ENCODE results near the gene IFT57. TPM values are rescaled to one million over a fixed set of nuclear protein-coding genes. Genes with fewer than 3 reads are reported as not detected.

IFT57 gene
- total and polyA plus RNA-seq, 7 experiments from 2014 or later, result 18.0 to 48.1 (median 27.4) TPM

Other genes with a start within 250 kb of the IFT57 start
- 100 to 1,000 TPM; 130 to 232 (median 136) TPM for gene CD47, start 131.4 kb downstream of the IFT57 start, total RNA-seq
- 100 to 1,000 TPM; 171 to 186 TPM for gene CD47, start 131.4 kb downstream of the IFT57 start, polyA plus RNA-seq
- gene HHLA2, start 74.1 kb upstream of the IFT57 start, total RNA-seq, result 1 to 10 TPM in 1 of 5 experiments, under 1 TPM in 4; 0.21 to 4.5 (median 0.43) TPM
- under 1 TPM in 1 of 2 donors, not detected in 1; 0.13 TPM for gene HHLA2, start 74.1 kb upstream of the IFT57 start, polyA plus RNA-seq

All from naive thymus-derived CD4-positive, alpha-beta T cell (primary cell).